ENCODE measurements around the gene TATDN2.

GRCh38 chr3:10268930-10269329, 20.7 kb downstream of the TATDN2 start:
- TF ChIP-seq POLR2A (IDR thresholded peaks at IDR 0.05; ENCODE audit: low read length): no peak
- TF ChIP-seq CTCF (IDR thresholded peaks at IDR 0.05): no peak
- no peak for TF ChIP-seq HMGXB4 (CRISPR knock-in tag; IDR thresholded peaks at IDR 0.05; ENCODE audit: borderline replicate concordance)
- TF ChIP-seq SREBF2 (IDR thresholded peaks at IDR 0.05): no peak
- no peak for TF ChIP-seq EP300 (IDR thresholded peaks at IDR 0.05)
- no peak for TF ChIP-seq RNF2 (IDR thresholded peaks at IDR 0.05; ENCODE audit: borderline replicate concordance, low read depth)
- no peak for TF ChIP-seq FOSL2 (IDR thresholded peaks at IDR 0.05)
- TF ChIP-seq FOSL2 (CRISPR knock-in tag; IDR thresholded peaks at IDR 0.05): no peak
